ENCODE data around the gene ZC3H18. TPM values are rescaled to one million over a fixed set of nuclear protein-coding genes. Genes with fewer than 3 reads are reported as not detected.

The ZC3H18 gene
- total RNA-seq, 1 experiment from 2014 or later = 76.4 TPM

DNA sequence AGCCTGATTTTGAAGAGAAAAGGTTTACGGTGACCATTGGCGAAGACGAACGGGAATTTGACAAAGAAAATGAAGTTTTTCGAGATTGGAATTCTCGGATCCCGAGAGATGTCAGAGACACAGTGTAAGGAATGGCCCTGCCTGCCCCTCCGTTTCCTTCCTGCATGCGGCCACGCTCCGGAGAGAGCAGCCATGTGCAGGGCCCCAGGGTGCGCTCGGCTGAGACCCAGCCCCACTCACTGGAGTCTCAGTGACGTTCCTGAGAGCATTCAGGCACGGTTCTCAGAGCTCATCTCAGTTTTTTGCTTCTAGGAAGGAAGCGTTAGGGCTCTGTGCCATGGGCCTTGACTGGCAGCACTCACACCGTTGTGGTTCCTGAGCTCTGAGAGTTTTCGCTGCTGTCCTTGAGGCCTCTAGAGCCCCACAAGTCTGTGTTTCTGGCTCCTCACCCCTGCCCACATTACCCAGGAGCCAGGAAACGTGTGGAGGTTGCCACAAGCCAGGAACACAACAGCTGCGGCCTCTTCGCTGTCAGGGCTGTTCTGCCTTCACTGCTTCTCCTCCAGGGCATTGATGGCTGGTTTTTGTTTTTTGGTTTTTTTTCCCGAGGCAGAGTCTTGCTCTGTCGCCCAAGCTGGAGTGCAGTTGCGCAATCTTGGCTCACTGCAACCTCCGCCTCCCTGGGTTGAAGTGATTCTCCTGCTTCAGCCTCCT, 29.8 kb downstream of the ZC3H18 start:
- Histone ChIP-seq H3K27ac (no peak overlapping the region), H3K4me1 (replicated peaks; ENCODE audit: insufficient read depth) (no peaks in the 10 kb centered on the region), H3K9me2 (ENCODE audit: insufficient read depth) (no peaks in the 10 kb centered on the region), H3K4me2 (no peak overlapping the region), H3K9me3 (ENCODE audit: insufficient read depth, low read depth) (no peaks in the 10 kb centered on the region), H3K79me2 (ENCODE audit: low read depth) (no peaks in the 10 kb centered on the region), H4K20me1 (ENCODE audit: insufficient read depth) (no peaks in the 10 kb centered on the region; the same call in none of the 2 replicates), H3K27me3 (ENCODE audit: insufficient read depth, low read depth) (no peaks in the 10 kb centered on the region), H3K36me3 (ENCODE audit: low read depth) (peaks cover 9% of the 10 kb centered on the region; the same call in 1 of the 2 replicates), H2AFZ (no peak overlapping the region), H3K4me3 (no peak overlapping the region), H3F3A (ENCODE audit: insufficient read depth, low read depth) (no peaks in the 10 kb centered on the region)
- TF ChIP-seq, protein P1, sequence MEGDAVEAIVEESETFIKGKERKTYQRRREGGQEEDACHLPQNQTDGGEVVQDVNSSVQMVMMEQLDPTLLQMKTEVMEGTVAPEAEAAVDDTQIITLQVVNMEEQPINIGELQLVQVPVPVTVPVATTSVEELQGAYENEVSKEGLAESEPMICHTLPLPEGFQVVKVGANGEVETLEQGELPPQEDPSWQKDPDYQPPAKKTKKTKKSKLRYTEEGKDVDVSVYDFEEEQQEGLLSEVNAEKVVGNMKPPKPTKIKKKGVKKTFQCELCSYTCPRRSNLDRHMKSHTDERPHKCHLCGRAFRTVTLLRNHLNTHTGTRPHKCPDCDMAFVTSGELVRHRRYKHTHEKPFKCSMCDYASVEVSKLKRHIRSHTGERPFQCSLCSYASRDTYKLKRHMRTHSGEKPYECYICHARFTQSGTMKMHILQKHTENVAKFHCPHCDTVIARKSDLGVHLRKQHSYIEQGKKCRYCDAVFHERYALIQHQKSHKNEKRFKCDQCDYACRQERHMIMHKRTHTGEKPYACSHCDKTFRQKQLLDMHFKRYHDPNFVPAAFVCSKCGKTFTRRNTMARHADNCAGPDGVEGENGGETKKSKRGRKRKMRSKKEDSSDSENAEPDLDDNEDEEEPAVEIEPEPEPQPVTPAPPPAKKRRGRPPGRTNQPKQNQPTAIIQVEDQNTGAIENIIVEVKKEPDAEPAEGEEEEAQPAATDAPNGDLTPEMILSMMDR (conservative IDR thresholded peaks at IDR 0.05) = no peak
- no peak for TF ChIP-seq EZH2 (IDR thresholded peaks at IDR 0.05; ENCODE audit: low read depth)
- intact Hi-C loops (cut with micrococcal nuclease; ENCODE audit: unreplicated experiment) = no loop called here
- DNase-seq = peak in 1 of 2 experiments; percentile 21
- ChIA-PET CTCF (no interaction called here), POLR2A (ENCODE audit: unreplicated experiment) (no interaction called here)
- no TSS peak for BruUV-seq (replicated peaks)

DNA sequence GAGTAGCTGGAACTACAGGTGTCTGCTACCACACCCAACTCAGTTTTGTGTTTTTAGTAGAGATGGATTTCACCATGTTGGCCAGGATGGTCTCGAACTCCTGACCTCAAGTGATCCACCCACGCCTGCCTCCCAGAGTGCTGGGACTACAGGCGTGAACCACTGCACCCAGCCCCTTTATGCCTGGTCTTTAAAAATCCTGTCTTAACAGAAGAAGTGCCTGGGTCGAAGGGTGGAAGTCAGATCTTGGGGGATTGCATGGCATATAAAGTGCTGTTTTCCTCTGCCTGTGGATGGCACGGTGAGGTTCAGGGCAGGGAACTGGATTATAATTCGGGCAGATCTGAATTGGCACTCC, 30.3 kb downstream of the ZC3H18 start:
- Histone ChIP-seq H3K27me3 (ENCODE audit: insufficient read depth, low read depth) (no peaks in the 10 kb centered on the region), H4K20me1 (ENCODE audit: insufficient read depth) (peaks cover under 1% of the 10 kb centered on the region), H3K9me2 (ENCODE audit: insufficient read depth) (no peaks in the 10 kb centered on the region), H3K4me2 (no peak overlapping the region), H2AFZ (no peak overlapping the region), H3K79me2 (ENCODE audit: low read depth) (no peaks in the 10 kb centered on the region), H3K9me3 (ENCODE audit: insufficient read depth, low read depth) (no peaks in the 10 kb centered on the region), H3F3A (ENCODE audit: insufficient read depth, low read depth) (no peaks in the 10 kb centered on the region), H3K4me1 (replicated peaks; ENCODE audit: insufficient read depth) (no peaks in the 10 kb centered on the region), H3K4me3 (no peak overlapping the region), H3K27ac (no peak overlapping the region), H3K36me3 (ENCODE audit: low read depth) (0 out of 2 replicates have a peak, but pooled peaks cover 9% of the 10 kb centered on the region)
- POLR2A ChIA-PET (ENCODE audit: unreplicated experiment) = no interaction called here
- TF ChIP-seq, protein P1 (conservative IDR thresholded peaks at IDR 0.05) = no peak
- no peak for TF ChIP-seq EZH2 (IDR thresholded peaks at IDR 0.05; ENCODE audit: low read depth)
- peak in 1 of 2 experiments; percentile 21 for DNase-seq
- CTCF ChIA-PET = no interaction called here
- BruUV-seq (replicated peaks) = no TSS peak
- intact Hi-C loops (cut with micrococcal nuclease; ENCODE audit: unreplicated experiment) = no loop called here

DNA sequence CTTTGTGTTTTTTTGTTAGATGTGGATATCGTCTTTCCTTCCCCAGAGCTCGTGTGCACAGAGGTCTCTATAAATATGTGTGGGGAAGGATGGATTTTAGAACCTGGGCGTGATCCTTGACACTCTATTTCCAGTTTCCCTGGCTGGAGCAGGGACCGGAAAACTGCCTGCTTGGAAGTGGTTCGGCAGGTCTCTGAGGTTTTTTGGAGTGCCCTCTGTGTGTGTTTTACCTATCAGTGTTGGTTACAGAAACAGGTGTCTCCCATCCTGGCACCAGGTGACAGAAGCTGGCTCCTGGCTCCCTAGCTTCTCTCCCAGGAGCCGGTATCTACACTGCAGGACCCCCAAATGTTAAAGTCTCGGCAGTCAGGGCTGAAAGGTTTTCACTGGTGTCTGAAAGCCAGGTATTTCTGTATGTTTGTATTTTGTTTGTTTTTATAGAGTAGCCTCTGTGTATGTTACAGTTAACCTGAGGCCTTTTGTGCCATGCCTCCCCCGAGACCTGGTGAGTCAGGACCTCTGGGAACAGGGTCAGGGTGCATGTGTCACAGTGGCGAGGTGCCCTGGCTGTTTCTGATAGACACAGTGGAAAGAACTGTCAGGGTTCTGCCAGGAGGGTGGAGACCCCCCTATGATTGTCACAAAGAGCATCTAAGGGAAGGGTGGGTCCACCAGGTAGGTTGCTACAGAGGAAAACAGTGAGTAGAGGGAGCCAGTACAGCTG, 31.3 kb downstream of the ZC3H18 start:
- H3K79me2 ChIP-seq (ENCODE audit: low read depth) = no peaks in the 10 kb centered on the region
- H3K9me3 ChIP-seq (ENCODE audit: insufficient read depth, low read depth) = no peaks in the 10 kb centered on the region
- ChIA-PET POLR2A (ENCODE audit: unreplicated experiment) (no interaction called here), CTCF (no interaction called here)
- no peaks in the 10 kb centered on the region for H3K27me3 ChIP-seq (ENCODE audit: insufficient read depth, low read depth)
- H3K4me1 ChIP-seq (replicated peaks; ENCODE audit: insufficient read depth) = no peaks in the 10 kb centered on the region
- no TSS peak for BruUV-seq (replicated peaks)
- peak in 1 of 2 experiments; percentile 11 for DNase-seq
- H4K20me1 ChIP-seq (ENCODE audit: insufficient read depth) = peaks cover 4% of the 10 kb centered on the region; the same call in 1 of the 2 replicates
- H3F3A ChIP-seq (ENCODE audit: insufficient read depth, low read depth) = no peaks in the 10 kb centered on the region
- H3K9me2 ChIP-seq (ENCODE audit: insufficient read depth) = no peaks in the 10 kb centered on the region
- 0 out of 2 replicates have a peak, but pooled peaks cover 9% of the 10 kb centered on the region for H3K36me3 ChIP-seq (ENCODE audit: low read depth)
- no peak overlapping the region for H3K4me2 ChIP-seq
- H3K4me3 ChIP-seq = no peak overlapping the region
- no peak overlapping the region for H3K27ac ChIP-seq
- H2AFZ ChIP-seq = no peak overlapping the region
- intact Hi-C loops (cut with micrococcal nuclease; ENCODE audit: unreplicated experiment) = no loop called here
- TF ChIP-seq, protein P1 (conservative IDR thresholded peaks at IDR 0.05) = no peak
